Measurements from ENCODE around the gene SPRYD7.
A peak's percentile ranks its signal among the peaks of the same experiment; 100 is the strongest.
"Not testable (repeated sequence)": the region's sequence is repeated elsewhere in the genome, so short reads cannot be mapped to it uniquely, and the experiment has no call there.

The SPRYD7 gene, protein sequence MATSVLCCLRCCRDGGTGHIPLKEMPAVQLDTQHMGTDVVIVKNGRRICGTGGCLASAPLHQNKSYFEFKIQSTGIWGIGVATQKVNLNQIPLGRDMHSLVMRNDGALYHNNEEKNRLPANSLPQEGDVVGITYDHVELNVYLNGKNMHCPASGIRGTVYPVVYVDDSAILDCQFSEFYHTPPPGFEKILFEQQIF

DNA sequence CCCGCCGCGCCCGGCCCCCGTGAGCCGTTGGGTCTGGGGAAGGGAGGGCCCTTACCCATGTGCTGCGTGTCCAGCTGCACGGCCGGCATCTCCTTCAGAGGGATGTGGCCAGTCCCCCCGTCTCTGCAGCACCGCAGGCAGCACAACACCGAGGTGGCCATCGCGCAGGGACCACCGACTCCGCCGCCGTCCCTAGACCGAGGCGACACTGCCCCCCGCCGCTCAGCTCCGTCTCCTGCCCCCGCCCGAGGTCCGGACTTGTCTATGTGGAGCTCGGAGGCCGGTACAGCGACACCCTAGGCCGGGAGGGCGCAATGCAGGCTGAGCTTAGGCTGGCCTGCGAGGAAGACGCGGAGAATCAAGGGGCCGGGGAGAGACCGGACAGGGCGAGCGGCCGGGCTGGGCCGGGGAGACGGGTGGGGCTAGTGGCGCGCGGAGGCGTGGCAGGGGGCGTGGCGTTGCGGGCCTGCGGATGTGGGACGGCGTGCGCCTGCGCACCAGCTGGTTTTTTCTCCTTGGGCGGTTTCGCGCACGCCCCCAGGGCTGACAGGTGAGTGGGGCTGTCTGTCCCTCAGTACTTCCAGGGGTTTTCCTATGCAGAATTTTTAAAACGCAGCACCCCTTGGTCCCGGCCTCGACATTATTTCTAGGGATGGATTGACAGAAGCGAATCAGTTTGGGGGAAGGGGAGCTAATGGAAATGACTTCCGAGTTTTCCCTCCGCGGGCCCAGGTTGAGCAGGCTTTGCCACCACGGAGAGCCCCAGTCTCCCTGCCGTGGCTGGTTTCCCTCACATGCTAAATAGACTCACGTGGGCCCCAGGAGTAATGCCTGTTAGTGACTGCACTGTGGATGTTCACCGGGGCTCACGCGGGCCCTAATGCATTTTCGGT is at the start of gene SPRYD7:
SPRYD7 (minus strand) TSS at position 266 of the 893 bp plus-strand sequence; CDS start at position 161, 105 bp downstream.
- DNase-seq (ENCODE audit: low spot score), result peak; percentile 86

DNA sequence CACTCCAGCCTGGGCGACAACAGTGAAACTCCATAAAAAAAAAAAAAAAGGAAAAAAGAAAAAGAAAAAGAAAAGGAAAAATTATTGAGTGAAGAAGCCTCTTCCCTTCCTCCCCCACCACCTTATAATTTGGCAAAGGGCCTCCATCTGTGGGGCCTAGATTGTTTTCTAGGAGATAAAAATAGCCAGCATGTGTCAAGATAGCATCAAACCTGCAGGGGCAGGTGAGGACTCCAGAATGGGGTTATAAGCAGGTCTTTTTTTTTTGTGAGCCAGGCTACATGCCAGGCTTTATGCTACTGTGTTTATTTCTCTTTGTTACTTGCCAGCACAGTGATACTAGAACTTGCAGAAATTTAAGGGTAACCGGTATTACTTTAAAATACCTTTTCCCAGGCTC is 49.0 kb upstream of the SPRYD7 start:
- DNase-seq (ENCODE audit: low spot score), result no peak

GRCh38 chr13:49980266-49980665 is 44.1 kb upstream of the SPRYD7 start:
- no peak for DNase-seq (ENCODE audit: low spot score)

GRCh38 chr13:49977992-49978391 is 41.9 kb upstream of the SPRYD7 start:
- DNase-seq (ENCODE audit: low spot score), result no peak

- peak; percentile 87 for DNase-seq (ENCODE audit: low spot score)
Observed at GRCh38 chr13:49976314-49977258, 40.4 kb upstream of the SPRYD7 start.

DNA sequence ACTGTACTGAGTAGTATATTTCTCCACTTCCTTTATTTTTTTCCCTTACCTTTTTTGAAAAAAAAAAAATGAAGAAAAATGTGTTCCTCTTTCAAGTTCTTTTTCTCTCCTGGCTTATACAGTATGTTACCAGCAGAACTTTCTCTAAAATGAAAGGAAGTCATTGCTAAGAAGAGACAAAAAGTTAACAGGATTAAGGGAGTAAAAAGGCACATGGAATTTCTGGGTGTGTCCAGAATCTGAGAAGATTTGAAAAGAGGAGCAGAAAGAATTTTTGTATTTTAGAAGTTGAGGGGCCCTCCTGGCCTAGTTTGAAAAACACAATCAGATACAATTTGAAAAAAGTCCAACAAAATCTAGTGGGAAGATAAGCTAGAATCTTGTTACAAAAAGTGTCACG is 39.7 kb upstream of the SPRYD7 start:
- no peak for DNase-seq (ENCODE audit: low spot score)

- no peak for DNase-seq (ENCODE audit: low spot score)
Observed at GRCh38 chr13:49972709-49973108, 36.6 kb upstream of the SPRYD7 start.

DNA sequence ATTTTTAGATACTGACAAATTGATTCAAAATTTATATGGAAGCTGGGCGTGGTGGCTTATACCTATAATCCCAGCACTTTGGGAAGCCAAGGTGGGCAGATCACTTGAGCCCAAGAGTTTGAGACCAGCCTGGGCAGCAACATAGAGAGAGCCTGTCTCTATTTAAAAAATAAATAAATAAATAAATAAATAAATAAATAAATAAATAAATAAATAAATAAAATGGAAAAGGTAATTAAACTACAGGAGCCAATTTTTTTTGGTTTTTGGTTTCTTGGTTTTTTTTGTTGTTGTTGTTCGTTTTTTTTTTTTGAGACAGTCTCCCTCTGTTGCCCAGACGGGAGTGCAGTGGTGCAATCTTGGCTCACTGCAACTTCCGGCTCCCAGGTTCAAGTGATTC is 31.3 kb upstream of the SPRYD7 start:
- no peak for DNase-seq (ENCODE audit: low spot score)

GRCh38 chr13:49958321-49958720 is 22.2 kb upstream of the SPRYD7 start:
- DNase-seq (ENCODE audit: low spot score), result no peak

- no peak for DNase-seq (ENCODE audit: low spot score)
Observed at GRCh38 chr13:49956131-49956530, 20.0 kb upstream of the SPRYD7 start.

- no peak for DNase-seq (ENCODE audit: low spot score)
Observed at GRCh38 chr13:49954674-49955455, 18.7 kb upstream of the SPRYD7 start.

DNA sequence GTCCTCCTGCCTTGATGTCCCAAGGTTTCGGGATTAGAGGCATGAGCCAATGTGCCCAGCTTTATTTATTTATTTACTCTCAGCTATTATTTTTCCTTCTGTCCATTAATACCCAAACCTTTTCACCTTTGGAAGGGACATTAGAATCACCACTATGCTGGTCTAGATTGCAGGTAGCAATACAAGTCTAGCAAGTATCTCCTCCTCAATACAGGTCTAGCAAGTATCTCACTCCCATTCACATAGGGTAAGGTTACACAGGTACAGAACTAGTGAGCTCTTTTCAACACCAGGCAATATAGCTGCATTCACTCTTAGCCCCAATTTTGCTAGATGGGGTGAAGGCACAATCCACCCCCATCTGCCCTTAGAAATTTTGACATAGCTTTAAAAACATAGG is 17.4 kb upstream of the SPRYD7 start:
- no peak for DNase-seq (ENCODE audit: low spot score)

DNA sequence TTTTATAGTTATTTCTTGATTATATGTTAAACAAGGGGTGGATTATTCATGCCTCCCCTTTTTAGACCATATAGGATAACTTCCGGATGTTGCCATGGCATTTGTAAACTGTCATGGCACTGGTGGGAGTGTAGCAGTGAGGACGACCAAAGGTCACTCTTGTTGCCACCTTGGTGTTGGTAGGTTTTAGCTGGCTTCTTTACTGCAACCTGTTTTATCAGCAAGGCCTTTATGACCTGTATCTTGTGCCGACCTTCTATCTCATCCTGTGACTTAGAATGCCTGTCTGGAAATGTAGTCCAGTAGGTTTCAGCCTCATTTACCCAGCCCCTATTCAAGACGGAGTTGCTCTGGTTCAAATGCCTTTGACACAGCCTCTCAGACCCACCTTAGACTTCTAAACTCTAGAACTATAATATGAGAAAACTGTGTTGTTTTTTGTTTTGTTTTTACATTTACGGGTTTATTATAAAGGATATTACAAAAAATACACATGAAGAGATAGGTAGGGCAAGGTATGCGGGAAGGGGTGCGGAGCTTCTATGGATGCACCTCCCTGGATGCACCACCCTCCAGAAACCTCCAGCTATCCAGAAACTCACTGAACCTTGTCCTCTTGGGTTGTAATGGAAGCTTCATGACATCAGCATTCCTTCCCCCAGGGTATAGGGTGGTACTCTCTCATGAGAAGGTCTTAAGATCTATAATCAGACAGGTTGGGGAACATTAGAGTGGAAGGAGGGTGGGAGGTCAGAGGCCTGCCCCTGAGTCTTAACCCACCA is 15.8 kb upstream of the SPRYD7 start:
- no peak for DNase-seq (ENCODE audit: low spot score)

GRCh38 chr13:49948777-49949270 is 12.7 kb upstream of the SPRYD7 start:
- DNase-seq (ENCODE audit: low spot score), result not testable (repeated sequence)

- no peak for DNase-seq (ENCODE audit: low spot score)
Observed at GRCh38 chr13:49939321-49939720, 3.2 kb upstream of the SPRYD7 start.

GRCh38 chr13:49938921-49939320 is 2.8 kb upstream of the SPRYD7 start:
- DNase-seq (ENCODE audit: low spot score), result no peak

DNA sequence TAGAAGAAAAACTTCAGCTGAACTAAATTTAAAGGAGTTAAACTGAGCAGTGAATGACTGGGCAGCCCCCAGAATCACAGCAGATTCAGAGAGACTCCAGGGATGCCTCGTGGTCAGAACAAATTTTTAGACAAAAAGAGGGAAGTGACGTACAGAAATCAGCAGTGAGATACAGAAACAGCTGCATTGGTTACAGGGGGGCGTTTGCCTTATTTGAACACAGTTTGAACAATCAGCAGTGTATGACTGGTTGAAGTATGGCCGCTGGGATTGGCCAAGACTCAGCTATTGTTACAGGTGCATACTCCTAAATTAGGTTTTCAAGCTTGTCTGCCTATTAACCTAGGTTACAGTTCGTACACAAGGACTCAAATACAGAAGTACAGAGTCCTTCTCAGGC is 2.2 kb upstream of the SPRYD7 start:
- no peak for DNase-seq (ENCODE audit: low spot score)

GRCh38 chr13:49936968-49937273 is 781 bp upstream of the SPRYD7 start:
- DNase-seq (ENCODE audit: low spot score), result no peak

DNA sequence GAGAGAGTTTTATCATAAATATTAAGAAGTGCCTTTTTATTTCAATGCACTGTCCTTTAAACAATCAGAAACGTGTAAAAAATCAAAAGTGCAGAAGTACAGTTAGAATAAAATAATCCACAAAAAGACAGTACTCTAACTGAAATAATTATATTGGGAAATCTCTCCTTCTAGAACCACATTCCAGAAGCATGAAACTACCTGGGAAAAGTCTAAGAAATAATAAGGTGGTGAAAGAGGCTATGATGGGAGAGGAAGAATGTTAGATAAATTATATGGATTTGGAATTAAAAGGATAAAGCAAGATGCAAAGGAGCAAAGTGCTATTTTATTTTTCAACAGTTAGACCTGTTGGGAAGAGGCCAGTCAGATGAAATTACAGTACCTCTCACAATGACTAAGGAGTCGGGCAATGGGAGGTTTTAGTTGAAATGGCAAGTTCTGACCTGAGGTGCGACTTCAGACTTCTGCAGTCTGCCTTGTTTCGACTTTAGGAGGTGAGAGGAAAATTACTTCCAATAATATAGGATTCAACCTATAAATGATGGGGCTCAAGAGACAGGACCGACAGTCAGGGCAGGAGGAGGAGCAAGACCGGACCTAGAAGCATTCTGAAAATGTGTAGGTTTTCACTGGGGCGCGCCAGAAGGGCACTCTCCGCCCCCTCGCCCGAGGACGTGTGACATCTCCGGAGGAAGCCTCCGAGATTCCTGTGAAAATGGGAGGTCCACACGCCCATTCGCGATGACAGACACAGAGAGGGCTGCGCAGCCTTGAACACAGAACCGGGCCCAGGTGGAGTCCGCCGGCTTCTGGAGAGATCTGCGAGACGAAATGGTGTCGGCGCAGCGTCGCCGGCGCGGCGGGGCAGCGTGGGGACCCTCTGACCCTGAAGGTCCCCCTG is 717 bp downstream of the SPRYD7 start:
- peak; percentile 17 for DNase-seq (ENCODE audit: low spot score)

GRCh38 chr13:49933511-49933910 is 2.6 kb downstream of the SPRYD7 start:
- no peak for DNase-seq (ENCODE audit: low spot score)
